HCT116 (cell line): ENCODE measurements around the gene ZNF423. TPM values are rescaled to one million over a fixed set of nuclear protein-coding genes. Genes with fewer than 3 reads are reported as not detected.
"Not testable (repeated sequence)": the region's sequence is repeated elsewhere in the genome, so short reads cannot be mapped to it uniquely, and the experiment has no call there.

ENCODE experiments used
- ATAC-seq: fragments of 200-7000 bp; cut with Tn5 transposase; 2 replicates; pipeline ENCODE4 v1.9.1; 2020; ENCODE audit warnings: mild to moderate bottlenecking, moderate library complexity
- BruUV-seq: library from RNA; stranded (reverse); fragments of 400-500 nt; replicated peaks from 2 replicates; lab custom pipeline; 2021; lab: Mats Ljungman, UMichigan
- CTCF ChIA-PET: fragments of 300-600 bp; sonication (Branson Sonifier 250); formaldehyde crosslinking; loops from one replicate; lab custom pipeline; 2021; ENCODE audit warnings: antibody characterized with exemption; lab: Charles Lee
- POLR2A ChIA-PET: fragments of 300-600, 350-600 bp; sonication (Branson Sonifier 250); formaldehyde crosslinking; loops from one replicate; lab custom pipeline; 2021; ENCODE audit warnings: antibody characterized with exemption; lab: Charles Lee
- RAD21 ChIA-PET, 2 experiments: fragments of 300-600 bp; sonication (Branson Sonifier 250); formaldehyde crosslinking; loops; one replicate each; lab custom pipeline; 2023; ENCODE audit warnings: low total read pairs in 2 of 2; ENCODE audit not compliant: uncharacterized antibody in 2 of 2, unreplicated experiment in 2 of 2, low non-redundant PET in 1 of 2; lab: Charles Lee
- DNase-seq: peaks from one replicate; pipeline ENCODE4 v3.0.0-alpha.2; 2010; ENCODE audit warnings: low read depth, low spot score
- H2AFZ ChIP-seq: fragments of 200-600 bp; shearing (Covaris generic), sonication (generic); 2 replicates; pipeline ENCODE4 v1.6.1; 2017; ENCODE audit warnings: low read depth, mixed run types, mixed read lengths, antibody characterized with exemption, low read length; ENCODE audit not compliant: poor library complexity, severe bottlenecking
- H3K27ac ChIP-seq: 2 replicates; pipeline ENCODE4 v1.5.1; 2012; ENCODE audit warnings: low read depth, low read length
- H3K27me3 ChIP-seq: fragments of 200-600 bp; sonication (generic); 2 replicates; pipeline ENCODE4 v1.6.1; 2016; ENCODE audit warnings: mixed run types, low read length, mixed read lengths; ENCODE audit not compliant: insufficient read depth
- H3K36me3 ChIP-seq, 2 experiments: fragments of 200-500 bp in 1 of 2; fragments of 200-600 bp in 1 of 2; sonication (Bioruptor generic) in 1 of 2; sonication (generic) in 1 of 2; 2 replicates each; pipeline versions ENCODE4 v1.5.1 to v1.6.1; 2014 to 2016; ENCODE audit warnings: low read length in 2 of 2, inconsistent platforms in 1 of 2, mixed read lengths in 1 of 2, mixed run types in 1 of 2; ENCODE audit not compliant: insufficient read depth in 2 of 2, control insufficient read depth in 1 of 2
- H3K4me1 ChIP-seq, 2 experiments: fragments of 200-600 bp in 1 of 2; sonication (generic) in 1 of 2; 2 replicates each; pipeline versions ENCODE4 v1.5.1 to v1.6.1; 2012 to 2017; ENCODE audit warnings: low read length in 2 of 2, inconsistent platforms in 1 of 2, mild to moderate bottlenecking in 1 of 2, mixed read lengths in 1 of 2, mixed run types in 1 of 2, moderate library complexity in 1 of 2; ENCODE audit not compliant: insufficient read depth in 2 of 2, control insufficient read depth in 1 of 2
- H3K4me2 ChIP-seq: fragments of 200-600 bp; sonication (generic); 2 replicates; pipeline ENCODE4 v1.6.1; 2017; ENCODE audit warnings: mixed run types, low read length, mixed read lengths
- H3K4me3 ChIP-seq, 2 experiments: fragments of 200-600 bp in 1 of 2; sonication (generic) in 1 of 2; replicated peaks in 1 of 2; 2 replicates each; pipeline ENCODE4 v1.5.1; 2011 to 2016; ENCODE audit warnings: low read length in 2 of 2, control low read depth in 1 of 2, low read depth in 1 of 2, mild to moderate bottlenecking in 1 of 2, mixed read lengths in 1 of 2, mixed run types in 1 of 2
- H3K79me2 ChIP-seq: fragments of 200-600 bp; sonication (generic); 2 replicates; pipeline ENCODE4 v1.6.1; 2017; ENCODE audit warnings: mild to moderate bottlenecking, mixed run types, low read length, moderate library complexity, mixed read lengths; ENCODE audit not compliant: insufficient read depth
- H3K9ac ChIP-seq: fragments of 200-600 bp; sonication (generic); 2 replicates; pipeline ENCODE4 v1.6.1; 2016; ENCODE audit warnings: low read length, mixed read lengths
- H3K9me2 ChIP-seq: fragments of 200-600 bp; sonication (generic), shearing (Covaris generic); 2 replicates; pipeline ENCODE4 v1.6.1; 2017; ENCODE audit warnings: mixed run types, mild to moderate bottlenecking, moderate library complexity; ENCODE audit not compliant: insufficient read depth
- H3K9me3 ChIP-seq, 2 experiments: fragments of 200-500 bp in 1 of 2; fragments of 200-600 bp in 1 of 2; sonication (Bioruptor generic) in 1 of 2; sonication (generic) in 1 of 2; 2 replicates each; pipeline ENCODE4 v1.6.1; 2014 to 2017; ENCODE audit warnings: low read length in 2 of 2, mixed read lengths in 2 of 2, inconsistent platforms in 1 of 2, low read depth in 1 of 2, mild to moderate bottlenecking in 1 of 2, mixed run types in 1 of 2, moderate library complexity in 1 of 2; ENCODE audit not compliant: control insufficient read depth in 1 of 2, insufficient read depth in 1 of 2
- H4K20me1 ChIP-seq: fragments of 200-600 bp; sonication (generic), shearing (Covaris generic); 2 replicates; pipeline ENCODE4 v1.6.1; 2017; ENCODE audit warnings: mixed run types, mild to moderate bottlenecking, moderate library complexity; ENCODE audit not compliant: insufficient read depth
- CBX3 ChIP-seq: IDR thresholded peaks from 2 replicates; pipeline ENCODE4 v1.6.1; 2012; ENCODE audit warnings: low read depth
- FOSL1 ChIP-seq: IDR thresholded peaks from 2 replicates; pipeline ENCODE4 v1.6.1; 2012; ENCODE audit warnings: low read depth
- MAX ChIP-seq: IDR thresholded peaks from 2 replicates; pipeline ENCODE4 v1.6.1; 2012
- POLR2A ChIP-seq: IDR thresholded peaks from 2 replicates; pipeline ENCODE4 v1.7.0; 2011; ENCODE audit warnings: borderline replicate concordance; ENCODE audit not compliant: insufficient read depth, insufficient read length; ENCODE audit errors: extremely low read depth
- POLR2AphosphoS5 ChIP-seq: IDR thresholded peaks from 2 replicates; pipeline ENCODE4 v1.6.1; 2011; ENCODE audit warnings: mild to moderate bottlenecking, low read depth, low read length, moderate library complexity
- SIN3A ChIP-seq: IDR thresholded peaks from 2 replicates; pipeline ENCODE4 v1.6.1; 2012; ENCODE audit warnings: low read depth
- SRF ChIP-seq: IDR thresholded peaks from 2 replicates; pipeline ENCODE4 v1.6.1; 2012; ENCODE audit warnings: low read depth
- TCF7L2 ChIP-seq: IDR thresholded peaks from 2 replicates; pipeline ENCODE4 v1.7.0; 2011; ENCODE audit warnings: borderline replicate concordance, inconsistent platforms; ENCODE audit not compliant: insufficient read depth, insufficient read length; ENCODE audit errors: extremely low read depth
- ZBTB33 ChIP-seq: IDR thresholded peaks from 2 replicates; pipeline ENCODE4 v1.6.1; 2011; ENCODE audit warnings: mild to moderate bottlenecking, low read length, moderate library complexity; ENCODE audit not compliant: insufficient replicate concordance; ENCODE audit errors: extremely low read depth
- ZFX ChIP-seq: fragments of 450-650 bp; IDR thresholded peaks from 2 replicates; pipeline ENCODE4 v1.6.1; 2017
- ZNF274 ChIP-seq: fragments of 200-500 bp; sonication (Bioruptor generic); IDR thresholded peaks from 2 replicates; pipeline ENCODE4 v1.6.1; 2014; ENCODE audit warnings: mild to moderate bottlenecking, low read depth, low read length, inconsistent platforms
- intact Hi-C: fragments of 100-400 bp; cut with micrococcal nuclease; formaldehyde crosslinking; loops from 2 replicates; pipeline ENCODE4 v1.10.0; 2022
- total RNA-seq: library from RNA; stranded (reverse); gene quantifications from one replicate; pipeline ENCODE4 v1.2.1, GENCODE V29; 2021; ENCODE audit not compliant: unreplicated experiment

ZNF423 gene
- total RNA-seq, 1 experiment from 2014 or later, result 0.22 TPM

GRCh38 chr16:49679095-49679494, 176.8 kb downstream of the ZNF423 start (continued):
- no peak for TF ChIP-seq ZNF274
- no peak for TF ChIP-seq TCF7L2

GRCh38 chr16:49677661-49678060, 178.3 kb downstream of the ZNF423 start:
- ATAC-seq, H3K4me1 ChIP-seq, H2AFZ ChIP-seq, H3K27me3 ChIP-seq, BruUV-seq, CTCF ChIA-PET, H4K20me1 ChIP-seq, H3K4me3 ChIP-seq, H3K4me2 ChIP-seq, RAD21 ChIA-PET, POLR2A ChIA-PET, H3K27ac ChIP-seq, intact Hi-C loops, DNase-seq, H3K79me2 ChIP-seq, H3K9ac ChIP-seq, H3K36me3 ChIP-seq, H3K9me2 ChIP-seq: not testable (repeated sequence)
- peaks cover 0 to 12% of the 10 kb centered on the region in 2 experiments; a peak in 2 of 4 replicates for H3K9me3 ChIP-seq

- no peak overlapping the region for H3K4me2 ChIP-seq
- RAD21 ChIA-PET, result no interaction called here
- H3K9ac ChIP-seq, result no peak overlapping the region
- no peaks in the 10 kb centered on the region for H3K36me3 ChIP-seq
- H3K4me3 ChIP-seq, result no peak overlapping the region
- no peak for TF ChIP-seq POLR2A
- no peak for TF ChIP-seq ZFX
- TF ChIP-seq FOSL1, result no peak
- no peak for TF ChIP-seq SIN3A
- TF ChIP-seq MAX, result no peak
- TF ChIP-seq POLR2AphosphoS5, result no peak
- no peak for TF ChIP-seq ZNF274
- no peak for TF ChIP-seq ZBTB33
- TF ChIP-seq CBX3, result no peak
- no peak for TF ChIP-seq SRF
- H3K79me2 ChIP-seq, result no peaks in the 10 kb centered on the region
- H2AFZ ChIP-seq, result no peak overlapping the region
- POLR2A ChIA-PET, result no interaction called here
- no peak overlapping the region for H3K27ac ChIP-seq
- no peaks in the 10 kb centered on the region for H3K27me3 ChIP-seq
- no peaks in the 10 kb centered on the region for H3K9me2 ChIP-seq
- no peaks in the 10 kb centered on the region for H4K20me1 ChIP-seq
- BruUV-seq, result no TSS peak
- no peaks in the 10 kb centered on the region for H3K4me1 ChIP-seq
- DNase-seq, result no peak
- no peak for ATAC-seq
- intact Hi-C loops, result no loop called here
- H3K9me3 ChIP-seq, result peaks cover 0 to 7% of the 10 kb centered on the region in 2 experiments; a peak in 2 of 4 replicates
- CTCF ChIA-PET, result no interaction called here
Observed at GRCh38 chr16:49675413-49675812, 180.5 kb downstream of the ZNF423 start.
